ENCODE results near the gene PARVB.

- no peak for TF ChIP-seq EZH2 (IDR thresholded peaks at IDR 0.05; ENCODE audit: borderline replicate concordance, low read length)
- TF ChIP-seq CTCF (IDR thresholded peaks at IDR 0.05; ENCODE audit: low read length), result no peak
Observed at GRCh38 chr22:44136112-44136511, 112.0 kb downstream of the PARVB start.

All from OCI-LY1 (cell line).